ENCODE data around the gene CASP2.

Gene CASP2

DNA sequence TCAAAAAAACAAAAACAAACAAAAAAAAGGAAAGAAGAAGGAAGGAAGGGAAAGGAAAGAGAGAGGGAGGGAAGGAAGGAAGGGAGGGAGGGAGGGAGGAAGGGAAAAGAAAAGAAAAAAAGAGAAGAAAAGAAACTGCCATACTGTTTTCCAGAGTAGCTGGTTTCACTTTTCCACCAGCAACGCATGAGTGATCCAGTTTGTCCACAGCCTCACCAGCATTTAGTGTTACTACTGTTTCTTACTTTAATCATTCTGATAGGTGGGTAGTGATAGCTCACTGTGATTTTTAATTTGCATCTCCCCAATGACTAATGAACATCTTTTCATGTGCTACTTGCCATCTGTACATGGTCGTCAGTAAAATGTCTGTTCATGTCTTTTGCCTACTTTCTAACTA is 15.3 kb upstream of the CASP2 start:
- TF ChIP-seq, protein P1, sequence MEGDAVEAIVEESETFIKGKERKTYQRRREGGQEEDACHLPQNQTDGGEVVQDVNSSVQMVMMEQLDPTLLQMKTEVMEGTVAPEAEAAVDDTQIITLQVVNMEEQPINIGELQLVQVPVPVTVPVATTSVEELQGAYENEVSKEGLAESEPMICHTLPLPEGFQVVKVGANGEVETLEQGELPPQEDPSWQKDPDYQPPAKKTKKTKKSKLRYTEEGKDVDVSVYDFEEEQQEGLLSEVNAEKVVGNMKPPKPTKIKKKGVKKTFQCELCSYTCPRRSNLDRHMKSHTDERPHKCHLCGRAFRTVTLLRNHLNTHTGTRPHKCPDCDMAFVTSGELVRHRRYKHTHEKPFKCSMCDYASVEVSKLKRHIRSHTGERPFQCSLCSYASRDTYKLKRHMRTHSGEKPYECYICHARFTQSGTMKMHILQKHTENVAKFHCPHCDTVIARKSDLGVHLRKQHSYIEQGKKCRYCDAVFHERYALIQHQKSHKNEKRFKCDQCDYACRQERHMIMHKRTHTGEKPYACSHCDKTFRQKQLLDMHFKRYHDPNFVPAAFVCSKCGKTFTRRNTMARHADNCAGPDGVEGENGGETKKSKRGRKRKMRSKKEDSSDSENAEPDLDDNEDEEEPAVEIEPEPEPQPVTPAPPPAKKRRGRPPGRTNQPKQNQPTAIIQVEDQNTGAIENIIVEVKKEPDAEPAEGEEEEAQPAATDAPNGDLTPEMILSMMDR (IDR thresholded peaks at IDR 0.05): no peak
- H3K9me3 ChIP-seq: no peaks in the 10 kb centered on the region
- H3K4me1 ChIP-seq (ENCODE audit: control insufficient read depth in 1 of 2, insufficient read depth in 1 of 2, low read depth in 1 of 2, low read length in 1 of 2): no peaks in the 10 kb centered on the region
- no peaks in the 10 kb centered on the region for H3K27me3 ChIP-seq
- no peak overlapping the region for H3K27ac ChIP-seq
- H3K4me3 ChIP-seq (ENCODE audit: low read depth in 1 of 2, low read length in 1 of 2): no peak overlapping the region
- peaks cover 26% of the 10 kb centered on the region for H3K36me3 ChIP-seq

DNA sequence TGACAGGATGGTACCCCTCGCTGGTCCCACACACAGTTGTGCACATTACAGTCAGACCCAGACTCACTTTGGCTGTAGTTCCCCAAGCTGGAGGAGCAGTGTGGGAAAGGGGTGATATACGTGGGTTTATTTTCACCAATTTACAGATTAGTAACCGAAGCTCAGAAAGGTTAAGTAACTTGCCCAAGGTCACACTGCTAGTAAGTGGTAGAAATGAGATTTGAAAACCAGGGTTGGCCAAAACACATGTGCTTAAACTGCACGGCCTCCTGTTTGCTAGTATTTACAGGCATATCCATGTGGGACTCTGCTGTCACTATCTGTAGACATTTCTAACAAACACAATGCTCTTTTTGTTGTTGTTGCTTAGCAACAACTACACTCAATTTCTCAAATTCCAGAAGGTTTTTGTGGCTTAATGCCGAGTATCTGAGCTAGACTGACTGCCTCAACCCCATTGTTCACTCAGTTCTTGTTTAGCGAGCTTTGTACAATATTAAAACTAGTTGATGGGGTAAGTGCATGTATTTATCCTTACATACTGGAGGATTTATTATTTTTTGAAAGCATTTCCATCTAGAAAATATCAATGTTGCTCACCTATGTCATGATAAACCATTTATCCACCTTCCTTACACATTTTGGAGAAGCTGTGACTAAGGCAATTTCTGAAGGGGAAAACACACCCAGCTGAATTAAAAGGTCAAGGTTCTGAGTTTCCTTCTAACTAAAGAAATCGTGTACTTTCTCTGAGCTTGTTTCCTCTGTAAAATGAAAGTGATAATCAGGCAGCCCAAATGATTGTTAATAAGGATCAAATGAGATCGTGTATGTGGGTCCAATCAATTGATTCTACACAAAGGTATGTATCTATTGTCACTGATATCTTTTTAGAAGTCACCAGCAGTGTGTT is 8.7 kb upstream of the CASP2 start:
- Histone ChIP-seq H3K4me3 (ENCODE audit: low read depth in 1 of 2, low read length in 1 of 2) (no peak overlapping the region), H3K4me1 (ENCODE audit: control insufficient read depth in 1 of 2, insufficient read depth in 1 of 2, low read depth in 1 of 2, low read length in 1 of 2) (no peaks in the 10 kb centered on the region), H3K27me3 (no peaks in the 10 kb centered on the region), H3K27ac (no peak overlapping the region), H3K9me3 (no peaks in the 10 kb centered on the region), H3K36me3 (no peaks in the 10 kb centered on the region)
- TF ChIP-seq, protein P1 (IDR thresholded peaks at IDR 0.05): no peak

- Histone ChIP-seq H3K4me3 (ENCODE audit: low read depth in 1 of 2, low read length in 1 of 2) (no peak overlapping the region), H3K27me3 (no peaks in the 10 kb centered on the region), H3K27ac (no peak overlapping the region), H3K4me1 (ENCODE audit: control insufficient read depth in 1 of 2, insufficient read depth in 1 of 2, low read depth in 1 of 2, low read length in 1 of 2) (no peaks in the 10 kb centered on the region), H3K36me3 (no peaks in the 10 kb centered on the region), H3K9me3 (no peaks in the 10 kb centered on the region)
- TF ChIP-seq, protein P1 (IDR thresholded peaks at IDR 0.05): no peak
Observed at GRCh38 chr7:143280160-143280559, 8.0 kb upstream of the CASP2 start.

DNA sequence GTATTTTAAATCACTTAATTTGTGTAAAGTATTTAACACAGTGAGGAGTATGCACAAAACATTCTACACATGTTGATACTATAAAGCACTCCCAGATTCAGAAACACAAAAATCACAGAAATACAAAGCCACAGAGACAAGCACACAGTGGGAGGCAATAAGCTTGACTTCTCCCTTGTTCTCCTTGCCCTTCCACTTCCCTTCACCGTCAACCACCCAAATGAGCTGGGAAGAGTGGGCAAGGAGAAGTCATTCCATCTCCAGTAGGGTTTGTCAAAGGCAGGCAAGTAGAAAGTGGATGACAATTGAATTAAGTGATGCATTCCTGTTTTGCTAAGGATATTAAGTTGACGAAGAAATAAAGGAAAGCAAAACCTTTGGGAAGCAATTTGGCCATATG is 7.6 kb upstream of the CASP2 start:
- Histone ChIP-seq H3K4me3 (ENCODE audit: low read depth in 1 of 2, low read length in 1 of 2) (no peak overlapping the region), H3K27ac (no peak overlapping the region), H3K36me3 (no peaks in the 10 kb centered on the region), H3K27me3 (no peaks in the 10 kb centered on the region), H3K9me3 (no peaks in the 10 kb centered on the region), H3K4me1 (ENCODE audit: control insufficient read depth in 1 of 2, insufficient read depth in 1 of 2, low read depth in 1 of 2, low read length in 1 of 2) (no peaks in the 10 kb centered on the region)
- TF ChIP-seq, protein P1 (IDR thresholded peaks at IDR 0.05): no peak

- H3K4me1 ChIP-seq (ENCODE audit: control insufficient read depth in 1 of 2, insufficient read depth in 1 of 2, low read depth in 1 of 2, low read length in 1 of 2): no peaks in the 10 kb centered on the region
- no peak overlapping the region for H3K4me3 ChIP-seq (ENCODE audit: low read depth in 1 of 2, low read length in 1 of 2)
Observed at GRCh38 chr7:143281529-143281928, 6.6 kb upstream of the CASP2 start.

More at GRCh38 chr7:143281529-143281928, 6.6 kb upstream of the CASP2 start:
- H3K27me3 ChIP-seq: no peaks in the 10 kb centered on the region
- no peaks in the 10 kb centered on the region for H3K36me3 ChIP-seq
- TF ChIP-seq, protein P1 (IDR thresholded peaks at IDR 0.05): no peak
- H3K9me3 ChIP-seq: no peaks in the 10 kb centered on the region
- no peak overlapping the region for H3K27ac ChIP-seq

All from neutrophil (primary cell).